Ovary (tissue), 9 donors: ENCODE results near the gene PTHLH. TPM values are rescaled to one million over a fixed set of nuclear protein-coding genes. Genes with fewer than 3 reads are reported as not detected.

ENCODE experiments used
- DNase-seq, 5 donors: peaks; one replicate each; pipeline ENCODE4 v3.0.0-alpha.2; 2019 to 2020
- H3K27ac ChIP-seq, 2 donors: fragments of 200-600 bp; one replicate each; pipeline versions ENCODE4 v1.5.1 to v1.8.0; 2019 to 2022
- H3K27me3 ChIP-seq: fragments of 200-600 bp; one replicate; pipeline ENCODE4 v1.8.0; 2022
- H3K36me3 ChIP-seq: fragments of 200-600 bp; sonication (generic); one replicate; pipeline ENCODE4 v1.5.1; 2019
- H3K4me1 ChIP-seq: one replicate; pipeline ENCODE4 v1.8.1; 2013; ENCODE audit warnings: mild to moderate bottlenecking, moderate library complexity; ENCODE audit not compliant: insufficient read depth
- H3K4me3 ChIP-seq: fragments of 200-600 bp; sonication (generic); one replicate; pipeline ENCODE4 v1.5.1; 2017
- H3K9me3 ChIP-seq, 2 donors: fragments of 200-600 bp in 1 of 2; sonication (generic) in 1 of 2; one replicate each; pipeline versions ENCODE4 v1.5.1 to v1.8.1; 2013 to 2019; ENCODE audit warnings: mild to moderate bottlenecking in 1 of 2, moderate library complexity in 1 of 2
- EP300 ChIP-seq: sonication (generic); formaldehyde crosslinking; IDR thresholded peaks from one replicate; pipeline ENCODE4 v1.6.1; 2017; ENCODE audit warnings: antibody characterized with exemption
- POLR2A ChIP-seq: fragments of 450-650 bp; IDR thresholded peaks from one replicate; pipeline ENCODE4 v1.6.1; 2017; ENCODE audit warnings: antibody characterized with exemption, mild to moderate bottlenecking, moderate library complexity
- WGBS, 3 donors: extraction: QIAGEN DNeasy Blood & Tissue Kit in 1 of 3; methylation state at CpG; one replicate each; pipeline versions ENCODE4 v1.1.5 to v1.1.7; 2013 to 2017; 5-methylcytosine and 5-hydroxymethylcytosine counted together
- intact Hi-C, 4 donors: fragments of 100-400 bp; cut with DNase I; formaldehyde crosslinking; loops; one replicate each; pipeline versions ENCODE4 v1.11.0 to v1.15.1; 2022 to 2023
- polyA plus RNA-seq, 2 donors: library from polyadenylated mRNA; stranded (reverse); fragments of 200-250 nt in 1 of 2; fragments of 350-450 nt in 1 of 2; fragmentation: Illumina TruSeq in 1 of 2; extraction: RNeasy Lipid Tissue Mini Kit (QIAGEN cat#74804) in 1 of 2; gene quantifications; one replicate each; pipeline ENCODE4 v1.2.3, GENCODE V29; 2013 to 2014
- total RNA-seq, 7 donors: library from RNA; depleted of rRNA in 2 of 7; stranded (reverse); fragments of >200 nt in 2 of 7; fragmentation: NEBNext Ultra II Directional in 3 of 7; extraction: Animal tissue kit (Norgen Biotek cat#: 25700) in 3 of 7; gene quantifications; one replicate each; pipeline versions ENCODE4 v1.1.0 to v1.2.4, GENCODE V29; 2016 to 2023
- TF ChIP-seq, protein P1 (sequence below), 3 donors: fragments of 450-650 bp in 2 of 3; fragments of 200-600 bp in 1 of 3; IDR thresholded peaks; one replicate each; pipeline versions ENCODE4 v1.5.1 to v1.8.0; 2016 to 2022; ENCODE audit warnings: antibody characterized with exemption in 3 of 3, mild to moderate bottlenecking in 1 of 3
- donor health status: DM: no; HTN: no; CAD: no; lungs with moderate emphysema.
- donor health status: DM: no; HTN: no; CAD: no.
- donor health status: Bipolar disorder and iron deficiency.
- donor health status: DM: yes; HTN: yes; CAD: no.
- donor health status: DM: no; HTN: no; CAD: no.
- donor health status: DM: yes; HTN: yes; CAD: no.

PTHLH gene
- total and polyA plus RNA-seq, 9 donors = 0.50 to 4.3 (median 0.77) TPM

DNA sequence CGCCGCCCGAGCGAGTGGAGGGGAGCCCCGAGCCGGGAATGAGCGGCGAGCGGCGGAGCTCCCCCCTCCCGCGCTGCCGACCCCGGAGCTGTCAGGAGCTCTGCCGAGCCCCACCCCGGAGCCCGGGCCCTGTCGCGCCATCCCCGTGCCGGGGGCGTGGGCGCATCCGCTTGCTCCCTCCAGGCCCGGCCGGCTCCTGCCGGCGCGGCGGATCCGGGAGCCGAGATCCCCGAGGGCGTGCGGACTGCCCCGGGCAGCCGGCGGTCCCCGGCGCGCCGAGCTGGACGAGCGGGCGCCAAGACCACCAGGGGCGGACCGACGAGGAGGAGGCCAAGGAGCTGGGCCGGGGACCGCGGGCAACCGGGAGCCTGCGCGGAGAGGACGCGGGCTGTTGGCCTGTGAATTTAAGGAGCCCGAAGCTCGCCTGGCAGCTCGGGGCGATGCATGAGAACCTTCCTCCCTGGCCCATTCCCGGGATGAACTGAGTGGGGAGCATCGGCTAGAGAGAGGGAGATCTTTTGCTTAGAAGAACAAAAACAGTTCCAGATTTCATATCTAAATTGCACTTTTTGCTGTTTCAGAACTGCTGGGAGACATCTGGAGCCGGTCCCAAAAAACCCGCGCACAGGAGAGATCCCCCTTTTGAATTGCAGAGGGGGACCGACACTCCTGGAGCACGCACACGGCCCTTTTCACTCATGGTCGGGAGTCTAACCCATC, 2.0 kb downstream of the PTHLH start:
- peaks cover 1% of the 10 kb centered on the region for H3K4me1 ChIP-seq
- H3K27me3 ChIP-seq = no peaks in the 10 kb centered on the region
- peak overlapping the region in 1 of 2 donors; percentile 21 for H3K27ac ChIP-seq
- TF ChIP-seq, protein P1, sequence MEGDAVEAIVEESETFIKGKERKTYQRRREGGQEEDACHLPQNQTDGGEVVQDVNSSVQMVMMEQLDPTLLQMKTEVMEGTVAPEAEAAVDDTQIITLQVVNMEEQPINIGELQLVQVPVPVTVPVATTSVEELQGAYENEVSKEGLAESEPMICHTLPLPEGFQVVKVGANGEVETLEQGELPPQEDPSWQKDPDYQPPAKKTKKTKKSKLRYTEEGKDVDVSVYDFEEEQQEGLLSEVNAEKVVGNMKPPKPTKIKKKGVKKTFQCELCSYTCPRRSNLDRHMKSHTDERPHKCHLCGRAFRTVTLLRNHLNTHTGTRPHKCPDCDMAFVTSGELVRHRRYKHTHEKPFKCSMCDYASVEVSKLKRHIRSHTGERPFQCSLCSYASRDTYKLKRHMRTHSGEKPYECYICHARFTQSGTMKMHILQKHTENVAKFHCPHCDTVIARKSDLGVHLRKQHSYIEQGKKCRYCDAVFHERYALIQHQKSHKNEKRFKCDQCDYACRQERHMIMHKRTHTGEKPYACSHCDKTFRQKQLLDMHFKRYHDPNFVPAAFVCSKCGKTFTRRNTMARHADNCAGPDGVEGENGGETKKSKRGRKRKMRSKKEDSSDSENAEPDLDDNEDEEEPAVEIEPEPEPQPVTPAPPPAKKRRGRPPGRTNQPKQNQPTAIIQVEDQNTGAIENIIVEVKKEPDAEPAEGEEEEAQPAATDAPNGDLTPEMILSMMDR (IDR thresholded peaks at IDR 0.05) = no peak
- no peak for TF ChIP-seq EP300
- TF ChIP-seq POLR2A = no peak
- peak overlapping the region; percentile 40 for H3K4me3 ChIP-seq
- H3K36me3 ChIP-seq = no peaks in the 10 kb centered on the region
- H3K9me3 ChIP-seq = no peaks in the 10 kb centered on the region
- intact Hi-C loops = loop anchor here in 1 of 4 donors (5.0 kb wide), 1 partner anchor 942 kb away; no protein-coding TSS in a partner anchor
- DNase-seq = peak in 3 of 5 donors; percentile 18 to 57 (median 42)
- 1 to 4% (median 3%) methylated on average over 35 to 69 of the region's 69 CpGs for WGBS, 3 donors

DNA sequence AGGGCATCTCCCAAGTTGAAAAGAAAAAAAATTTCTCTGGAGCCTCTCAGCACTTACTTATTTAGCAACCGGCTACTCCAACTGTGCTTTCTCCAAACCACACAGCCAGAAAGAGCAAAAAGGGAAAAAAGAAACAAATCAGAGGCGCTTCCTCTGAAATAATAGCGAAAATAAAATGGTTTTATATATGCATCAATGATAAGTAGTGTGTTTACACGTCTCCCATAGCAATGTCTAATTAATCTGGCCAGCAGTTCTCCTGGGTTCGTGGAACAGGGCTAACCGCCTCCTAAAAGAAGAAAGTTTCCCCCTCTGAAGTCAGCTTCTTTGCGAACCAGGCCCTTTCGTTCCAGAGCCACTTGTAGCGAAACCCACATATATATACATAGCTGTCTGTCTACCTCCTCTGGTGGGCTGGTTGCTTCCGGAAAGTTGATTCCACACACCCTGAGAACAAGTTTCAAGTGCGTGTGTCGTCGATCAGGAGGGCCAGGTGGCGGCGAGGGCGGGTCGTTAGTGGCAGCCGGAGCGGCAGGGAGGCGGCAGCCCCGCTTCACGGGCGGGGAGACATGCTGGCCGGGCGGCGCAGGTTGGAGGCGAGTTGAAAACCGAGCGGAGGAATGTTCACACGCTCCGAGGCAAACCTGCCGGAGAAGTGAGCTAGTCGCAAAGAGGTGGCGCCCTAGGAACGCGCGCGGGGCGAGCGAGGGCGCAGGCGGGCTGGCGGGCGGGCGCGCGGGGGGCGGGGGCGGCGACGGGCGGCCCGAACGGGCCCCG, 2.7 kb downstream of the PTHLH start:
- Histone ChIP-seq H3K27ac (peak overlapping the region in 1 of 2 donors; percentile 21), H3K4me1 (peaks cover 1% of the 10 kb centered on the region), H3K9me3 (no peaks in the 10 kb centered on the region), H3K36me3 (no peaks in the 10 kb centered on the region), H3K4me3 (peak overlapping the region; percentile 40), H3K27me3 (no peaks in the 10 kb centered on the region)
- TF ChIP-seq, protein P1 (IDR thresholded peaks at IDR 0.05) = no peak
- TF ChIP-seq POLR2A = no peak
- TF ChIP-seq EP300 = no peak
- WGBS, 3 donors = 0 to 1% (median 1%) methylated on average over 29 to 55 of the region's 55 CpGs
- intact Hi-C loops = loop anchor here in 1 of 4 donors (5.0 kb wide), 1 partner anchor 942 kb away; no protein-coding TSS in a partner anchor
- peak in 4 of 5 donors; percentile 18 to 47 (median 38) for DNase-seq

DNA sequence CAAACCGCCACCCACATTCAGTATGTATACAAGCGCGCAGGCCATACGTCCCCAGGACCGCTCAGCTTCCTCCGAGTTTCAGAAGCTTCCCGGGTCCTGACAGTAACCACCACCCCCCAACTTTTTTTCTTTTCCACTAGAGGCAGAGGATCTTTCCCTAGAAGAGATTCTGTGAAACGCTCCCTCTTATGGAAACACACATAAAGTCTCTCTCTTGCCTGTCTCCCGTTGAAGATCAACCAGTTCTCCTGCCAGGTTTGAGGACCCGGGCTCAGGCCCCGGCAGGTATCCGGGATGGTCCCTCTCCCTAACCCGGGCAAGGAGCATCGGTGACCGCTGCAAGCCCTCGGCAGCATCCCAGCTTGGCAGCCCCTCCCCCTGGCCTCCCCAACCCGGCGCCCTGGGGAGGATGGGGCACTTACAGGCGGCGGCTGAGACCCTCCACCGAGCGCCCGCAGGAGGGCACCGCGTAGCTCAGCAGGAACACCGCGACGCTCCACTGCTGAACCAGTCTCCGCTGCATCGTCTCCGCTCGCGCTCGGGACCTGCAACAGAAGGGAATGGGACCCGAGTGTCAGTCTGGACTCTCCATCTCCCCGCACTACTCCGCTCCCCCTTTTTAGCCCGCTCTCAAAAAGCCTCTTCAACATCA, 3.4 kb downstream of the PTHLH start:
- Histone ChIP-seq H3K9me3 (no peaks in the 10 kb centered on the region), H3K27ac (no peak overlapping the region), H3K27me3 (no peaks in the 10 kb centered on the region), H3K4me1 (peaks cover 1% of the 10 kb centered on the region), H3K36me3 (no peaks in the 10 kb centered on the region), H3K4me3 (peak overlapping the region; percentile 40)
- DNase-seq = peak in 2 of 5 donors; percentile 19 to 25
- intact Hi-C loops = no loop called here
- WGBS, 3 donors = 2 to 3% (median 3%) methylated on average over 36 to 38 of the region's 38 CpGs
- TF ChIP-seq POLR2A = no peak
- TF ChIP-seq, protein P1 (IDR thresholded peaks at IDR 0.05) = no peak
- no peak for TF ChIP-seq EP300

DNA sequence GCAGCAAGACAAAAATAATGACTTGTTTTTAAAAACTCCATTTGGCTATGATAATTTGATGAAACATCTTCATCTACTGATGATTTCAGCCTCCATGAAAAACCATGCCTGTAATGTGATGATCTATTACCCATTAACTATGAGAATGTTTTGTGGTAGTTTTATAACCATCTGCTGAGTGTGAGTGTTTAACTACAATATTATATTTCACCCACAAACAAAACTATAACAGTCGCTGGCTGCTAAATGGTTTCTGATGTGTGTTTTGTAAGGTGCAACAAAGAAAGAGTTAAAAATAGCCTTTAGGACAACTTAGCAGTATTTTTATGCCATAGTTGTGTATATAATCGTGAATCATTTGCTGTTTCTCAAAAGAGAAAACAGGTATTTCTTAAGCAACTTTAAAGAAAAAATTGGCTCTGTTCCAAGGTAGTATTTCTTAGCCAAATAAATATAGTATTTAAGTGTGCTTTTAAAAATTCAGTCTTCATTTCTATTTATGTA, 4.9 kb downstream of the PTHLH start:
- no peaks in the 10 kb centered on the region for H3K9me3 ChIP-seq
- no peaks in the 10 kb centered on the region for H3K27me3 ChIP-seq
- DNase-seq = no peak
- WGBS, 3 donors = 17 to 29% (median 23%) methylated on average over 2 of the region's 2 CpGs
- intact Hi-C loops = no loop called here
- H3K36me3 ChIP-seq = no peaks in the 10 kb centered on the region
- no peak for TF ChIP-seq EP300
- no peak for TF ChIP-seq POLR2A
- TF ChIP-seq, protein P1 (IDR thresholded peaks at IDR 0.05) = no peak
- peaks cover 1% of the 10 kb centered on the region for H3K4me1 ChIP-seq
- H3K4me3 ChIP-seq = no peak overlapping the region
- H3K27ac ChIP-seq = no peak overlapping the region
